ENCODE results near the gene A1BG. TPM values are rescaled to one million over a fixed set of nuclear protein-coding genes. Genes with fewer than 3 reads are reported as not detected.

The A1BG gene
- polyA plus RNA-seq, 3 donors, result 30.2 to 54.5 (median 35.3) TPM

GRCh38 chr19:58338336-58338735, 15.0 kb downstream of the A1BG start:
- Histone ChIP-seq H3K79me2 (ENCODE audit: insufficient read depth, low read length) (no peaks in the 10 kb centered on the region), H3K4me2 (replicated peaks; ENCODE audit: extremely low read depth, low read length, poor library complexity, severe bottlenecking) (no peak overlapping the region), H2AFZ (ENCODE audit: insufficient read depth, low read depth, low read length, poor library complexity, severe bottlenecking) (no peak overlapping the region), H3K9ac (ENCODE audit: insufficient read depth, low read length, poor library complexity, severe bottlenecking) (no peak overlapping the region), H3K27me3 (ENCODE audit: control insufficient read depth in 2 of 2, insufficient read depth in 2 of 2, low read length in 2 of 2) (no peaks in the 10 kb centered on the region), H3K27ac (ENCODE audit: low read depth in 1 of 2, low read length in 2 of 2) (no peak overlapping the region), H3K4me3 (replicated peaks in 1 of 3; ENCODE audit: low read depth in 2 of 3, low read length in 3 of 3) (no peak overlapping the region), H4K20me1 (ENCODE audit: insufficient read depth, low read length) (no peaks in the 10 kb centered on the region), H3K4me1 (ENCODE audit: control insufficient read depth in 1 of 2, insufficient read depth in 2 of 2, low read length in 2 of 2) (no peaks in the 10 kb centered on the region), H3K36me3 (replicated peaks in 1 of 2; ENCODE audit: control insufficient read depth in 1 of 2, insufficient read depth in 2 of 2, low read length in 2 of 2) (peaks cover 27 to 51% of the 10 kb centered on the region in 2 donors), H3K9me3 (replicated peaks in 1 of 2; ENCODE audit: control insufficient read depth in 1 of 2, insufficient read depth in 1 of 2, low read length in 2 of 2) (peaks cover 4 to 13% of the 10 kb centered on the region in 2 donors)
- no peaks in the 10 kb centered on the region for H3K4me1 Mint-ChIP-seq
- no peak overlapping the region for H3K4me3 Mint-ChIP-seq
- H3K36me3 Mint-ChIP-seq, result peaks cover 45 to 58% of the 10 kb centered on the region in 2 donors
- WGBS (ENCODE audit: insufficient coverage), result 97% methylated on average over 10 of the region's 11 CpGs
- H3K27ac Mint-ChIP-seq, result peak overlapping the region in 1 of 7 donors; percentile 30
- no peak for DNase-seq
- intact Hi-C loops (cut with micrococcal nuclease), result no loop called here
- peaks cover 0 to 14% (median 7%) of the 10 kb centered on the region in 7 donors for H3K9me3 Mint-ChIP-seq
- TF ChIP-seq CTCF (IDR thresholded peaks at IDR 0.05), result no peak
- H3K27me3 Mint-ChIP-seq (ENCODE audit: low read depth in 3 of 3), result peaks cover 2 to 3% (median 2%) of the 10 kb centered on the region in 3 donors

- H3K9me3 Mint-ChIP-seq, result peaks cover 0 to 13% (median 7%) of the 10 kb centered on the region in 7 donors
- H3K79me2 ChIP-seq (ENCODE audit: insufficient read depth, low read length), result no peaks in the 10 kb centered on the region
- no peaks in the 10 kb centered on the region for H3K27me3 ChIP-seq (ENCODE audit: control insufficient read depth in 2 of 2, insufficient read depth in 2 of 2, low read length in 2 of 2)
- peaks cover 45 to 50% of the 10 kb centered on the region in 2 donors for H3K36me3 Mint-ChIP-seq
- no peaks in the 10 kb centered on the region for H3K4me1 ChIP-seq (ENCODE audit: control insufficient read depth in 1 of 2, insufficient read depth in 2 of 2, low read length in 2 of 2)
- H2AFZ ChIP-seq (ENCODE audit: insufficient read depth, low read depth, low read length, poor library complexity, severe bottlenecking), result no peak overlapping the region
- no peak overlapping the region for H3K9ac ChIP-seq (ENCODE audit: insufficient read depth, low read length, poor library complexity, severe bottlenecking)
- intact Hi-C loops (cut with micrococcal nuclease), result no loop called here
- peaks cover 27 to 51% of the 10 kb centered on the region in 2 donors for H3K36me3 ChIP-seq (replicated peaks in 1 of 2; ENCODE audit: control insufficient read depth in 1 of 2, insufficient read depth in 2 of 2, low read length in 2 of 2)
- H4K20me1 ChIP-seq (ENCODE audit: insufficient read depth, low read length), result no peaks in the 10 kb centered on the region
- no peak overlapping the region for H3K4me2 ChIP-seq (replicated peaks; ENCODE audit: extremely low read depth, low read length, poor library complexity, severe bottlenecking)
- peaks cover 4 to 13% of the 10 kb centered on the region in 2 donors for H3K9me3 ChIP-seq (replicated peaks in 1 of 2; ENCODE audit: control insufficient read depth in 1 of 2, insufficient read depth in 1 of 2, low read length in 2 of 2)
- no peak overlapping the region for H3K4me3 Mint-ChIP-seq
- WGBS (ENCODE audit: insufficient coverage), result 100% methylated on average over 2 of the region's 4 CpGs
- H3K27me3 Mint-ChIP-seq (ENCODE audit: low read depth in 3 of 3), result peaks cover 2 to 3% (median 2%) of the 10 kb centered on the region in 3 donors
- H3K27ac Mint-ChIP-seq, result peak overlapping the region in 1 of 7 donors; percentile 59
- no peak overlapping the region for H3K27ac ChIP-seq (ENCODE audit: low read depth in 1 of 2, low read length in 2 of 2)
- no peaks in the 10 kb centered on the region for H3K4me1 Mint-ChIP-seq
- no peak for DNase-seq
- H3K4me3 ChIP-seq (replicated peaks in 1 of 3; ENCODE audit: low read depth in 2 of 3, low read length in 3 of 3), result no peak overlapping the region
- no peak for TF ChIP-seq CTCF (IDR thresholded peaks at IDR 0.05)
These were observed 16.5 kb downstream of the A1BG start for GRCh38 chr19:58336820-58337219.
